Endodermal cell (in vitro differentiated cells): Measurements from ENCODE around the gene KIAA1958. TPM values are rescaled to one million over a fixed set of nuclear protein-coding genes. Genes with fewer than 3 reads are reported as not detected.

Source experiments
- DNase-seq: peaks from one replicate; pipeline ENCODE4 v3.0.0-alpha.2; 2017
- H3K27ac ChIP-seq: 2 replicates; pipeline ENCODE4 v1.5.1; 2013; ENCODE audit warnings: mild to moderate bottlenecking, low read depth, low read length, moderate library complexity
- H3K27me3 ChIP-seq: 2 replicates; pipeline ENCODE4 v1.6.1; 2013; ENCODE audit warnings: mild to moderate bottlenecking, low read length, moderate library complexity; ENCODE audit not compliant: insufficient read depth, control insufficient read depth, poor library complexity, severe bottlenecking
- H3K36me3 ChIP-seq: 2 replicates; pipeline ENCODE4 v1.7.0; 2013; ENCODE audit warnings: mild to moderate bottlenecking, low read length, moderate library complexity; ENCODE audit not compliant: control insufficient read depth, insufficient read depth
- H3K4me1 ChIP-seq: one replicate; pipeline ENCODE4 v1.7.0; 2013; ENCODE audit warnings: low read length; ENCODE audit not compliant: control insufficient read depth, insufficient read depth
- H3K4me3 ChIP-seq: 2 replicates; pipeline ENCODE4 v1.5.1; 2013; ENCODE audit warnings: mild to moderate bottlenecking, low read length, moderate library complexity
- H3K9ac ChIP-seq: 2 replicates; pipeline ENCODE4 v1.6.1; 2013; ENCODE audit warnings: mild to moderate bottlenecking, low read length, moderate library complexity; ENCODE audit not compliant: poor library complexity, severe bottlenecking; ENCODE audit errors: extremely low read depth
- H3K9me3 ChIP-seq: 2 replicates; pipeline ENCODE4 v1.6.1; 2013; ENCODE audit warnings: mild to moderate bottlenecking, low read length, moderate library complexity; ENCODE audit not compliant: control insufficient read depth
- H3K27ac Mint-ChIP-seq: 2 replicates; pipeline ENCODE4 v1.8.0; 2020; ENCODE audit warnings: mixed read lengths
- H3K27me3 Mint-ChIP-seq: 2 replicates; pipeline ENCODE4 v1.8.0; 2021; ENCODE audit warnings: mild to moderate bottlenecking, mixed read lengths; ENCODE audit not compliant: insufficient read depth
- H3K36me3 Mint-ChIP-seq: 2 replicates; pipeline ENCODE4 v1.8.0; 2020; ENCODE audit warnings: low read depth, mixed read lengths
- H3K4me1 Mint-ChIP-seq: 2 replicates; pipeline ENCODE4 v1.8.0; 2020; ENCODE audit warnings: mixed read lengths
- H3K4me3 Mint-ChIP-seq: 2 replicates; pipeline ENCODE4 v1.8.0; 2020; ENCODE audit warnings: mild to moderate bottlenecking, moderate library complexity, mixed read lengths
- H3K9me3 Mint-ChIP-seq: 2 replicates; pipeline ENCODE4 v1.8.0; 2020; ENCODE audit warnings: mild to moderate bottlenecking, mixed read lengths
- WGBS, 2 experiments: methylation state at CpG; one replicate each; pipeline versions ENCODE4 v1.1.5 to v1.1.7; 2013; ENCODE audit warnings: missing lambda C conversion rate in 2 of 2, mixed read lengths in 1 of 2; ENCODE audit not compliant: insufficient coverage in 1 of 2, insufficient read length in 1 of 2; 5-methylcytosine and 5-hydroxymethylcytosine counted together
- total RNA-seq, 2 donors: library from RNA; stranded (reverse); fragmentation: NEBNext Ultra II Directional in 1 of 2; extraction: Animal tissue kit (Norgen Biotek cat#: 25700) in 1 of 2; gene quantifications; 2 replicates in 1 of 2; 3 replicates in 1 of 2; pipeline ENCODE4 v1.2.1, GENCODE V29; 2021
- TF ChIP-seq, protein P1 (sequence below): fragments of 200-600 bp; sonication (generic); conservative IDR thresholded peaks from 2 replicates; pipeline ENCODE4 v1.5.0; 2021; ENCODE audit warnings: antibody characterized with exemption, mild to moderate bottlenecking

Gene KIAA1958
- total RNA-seq, 2 donors from 2014 or later: 44.6 to 50.9 TPM

DNA sequence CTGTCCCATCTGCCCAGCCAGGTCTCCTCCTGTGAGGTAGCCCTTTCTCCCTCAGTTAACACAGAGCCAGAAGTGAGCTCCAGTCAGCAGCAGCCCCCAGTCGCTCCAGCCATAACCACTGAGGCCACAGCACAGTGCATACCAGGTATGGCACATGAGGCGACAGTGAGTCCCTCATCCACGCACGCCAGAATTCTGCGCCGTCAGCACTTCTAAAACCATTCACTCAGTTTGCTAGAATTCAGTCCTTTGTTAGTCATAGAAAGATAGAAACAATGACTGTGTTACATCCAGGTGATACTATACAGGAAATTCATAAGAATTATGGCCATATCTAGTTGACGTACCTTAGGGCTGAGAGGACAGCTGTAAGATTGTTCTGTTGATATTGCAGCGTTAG lies 88.5 kb downstream of the KIAA1958 start:
- Mint-ChIP-seq H3K27me3 (no peaks in the 10 kb centered on the region), H3K9me3 (no peaks in the 10 kb centered on the region), H3K36me3 (peaks cover 20% of the 10 kb centered on the region), H3K4me1 (peaks cover 23% of the 10 kb centered on the region), H3K27ac (peak overlapping the region; percentile 10), H3K4me3 (no peak overlapping the region)
- Histone ChIP-seq H3K4me1 (peaks cover 6% of the 10 kb centered on the region), H3K4me3 (no peak overlapping the region), H3K9me3 (no peaks in the 10 kb centered on the region), H3K27me3 (no peaks in the 10 kb centered on the region), H3K27ac (no peak overlapping the region), H3K9ac (no peak overlapping the region), H3K36me3 (peaks cover 22% of the 10 kb centered on the region)
- TF ChIP-seq, protein P1, sequence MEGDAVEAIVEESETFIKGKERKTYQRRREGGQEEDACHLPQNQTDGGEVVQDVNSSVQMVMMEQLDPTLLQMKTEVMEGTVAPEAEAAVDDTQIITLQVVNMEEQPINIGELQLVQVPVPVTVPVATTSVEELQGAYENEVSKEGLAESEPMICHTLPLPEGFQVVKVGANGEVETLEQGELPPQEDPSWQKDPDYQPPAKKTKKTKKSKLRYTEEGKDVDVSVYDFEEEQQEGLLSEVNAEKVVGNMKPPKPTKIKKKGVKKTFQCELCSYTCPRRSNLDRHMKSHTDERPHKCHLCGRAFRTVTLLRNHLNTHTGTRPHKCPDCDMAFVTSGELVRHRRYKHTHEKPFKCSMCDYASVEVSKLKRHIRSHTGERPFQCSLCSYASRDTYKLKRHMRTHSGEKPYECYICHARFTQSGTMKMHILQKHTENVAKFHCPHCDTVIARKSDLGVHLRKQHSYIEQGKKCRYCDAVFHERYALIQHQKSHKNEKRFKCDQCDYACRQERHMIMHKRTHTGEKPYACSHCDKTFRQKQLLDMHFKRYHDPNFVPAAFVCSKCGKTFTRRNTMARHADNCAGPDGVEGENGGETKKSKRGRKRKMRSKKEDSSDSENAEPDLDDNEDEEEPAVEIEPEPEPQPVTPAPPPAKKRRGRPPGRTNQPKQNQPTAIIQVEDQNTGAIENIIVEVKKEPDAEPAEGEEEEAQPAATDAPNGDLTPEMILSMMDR: no peak
- DNase-seq: no peak
- WGBS, 2 experiments: 96 to 98% methylated on average over 4 to 8 of the region's 8 CpGs

DNA sequence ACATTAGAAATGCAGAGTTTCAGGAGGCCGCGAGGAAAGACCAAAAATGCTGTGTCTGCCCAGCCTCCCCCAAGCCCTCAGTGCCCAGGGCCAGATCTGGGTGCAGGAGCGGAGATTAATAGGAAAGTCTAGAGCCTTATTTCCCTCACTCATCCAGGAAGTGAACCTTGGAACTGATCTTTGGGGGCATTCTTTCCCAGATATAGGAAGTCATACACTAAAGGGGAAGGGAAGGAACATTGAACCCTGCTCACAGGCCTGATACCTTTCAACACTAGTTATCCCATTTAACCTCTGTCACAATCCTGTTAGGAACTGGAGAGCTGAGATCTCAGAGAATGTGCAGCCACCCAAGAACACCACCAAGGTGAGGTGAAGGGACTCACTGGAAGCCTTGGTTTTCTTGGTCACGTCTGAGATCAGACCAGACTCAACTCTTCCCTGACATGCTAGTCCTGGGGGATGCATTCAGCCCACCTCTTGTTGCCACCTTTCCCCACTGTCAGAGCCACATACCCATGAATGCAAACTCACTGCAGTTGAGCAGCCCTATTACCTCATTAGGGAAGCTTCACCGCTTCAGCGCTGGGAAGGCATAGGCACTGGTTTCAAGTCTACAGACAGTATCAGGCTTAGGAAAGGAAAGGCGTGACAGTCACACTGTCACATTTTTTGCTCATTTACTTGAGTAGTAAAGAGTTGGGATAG lies 95.0 kb downstream of the KIAA1958 start:
- H3K27me3 ChIP-seq: no peaks in the 10 kb centered on the region
- WGBS, 2 experiments: 93 to 94% methylated on average over 5 to 7 of the region's 7 CpGs
- H3K9me3 ChIP-seq: no peaks in the 10 kb centered on the region
- no peaks in the 10 kb centered on the region for H3K27me3 Mint-ChIP-seq
- H3K36me3 ChIP-seq: peaks cover 1% of the 10 kb centered on the region
- TF ChIP-seq, protein P1: no peak
- peak overlapping the region; percentile 60 for H3K27ac Mint-ChIP-seq
- no peak for DNase-seq
- H3K9ac ChIP-seq: no peak overlapping the region
- peaks cover 26% of the 10 kb centered on the region for H3K4me1 Mint-ChIP-seq
- H3K4me3 Mint-ChIP-seq: no peak overlapping the region
- peaks cover 1% of the 10 kb centered on the region for H3K36me3 Mint-ChIP-seq
- H3K4me1 ChIP-seq: peaks cover 17% of the 10 kb centered on the region
- H3K4me3 ChIP-seq: no peak overlapping the region
- H3K9me3 Mint-ChIP-seq: no peaks in the 10 kb centered on the region
- H3K27ac ChIP-seq: no peak overlapping the region

GRCh38 chr9:112582371-112583262 lies 96.0 kb downstream of the KIAA1958 start:
- TF ChIP-seq, protein P1: no peak
- no peak overlapping the region for H3K27ac ChIP-seq
- Mint-ChIP-seq H3K36me3 (no peaks in the 10 kb centered on the region), H3K27me3 (no peaks in the 10 kb centered on the region), H3K4me3 (no peak overlapping the region), H3K9me3 (no peaks in the 10 kb centered on the region), H3K4me1 (peaks cover 29% of the 10 kb centered on the region), H3K27ac (peak overlapping the region; percentile 28)
- peaks cover 17% of the 10 kb centered on the region for H3K4me1 ChIP-seq
- H3K9ac ChIP-seq: no peak overlapping the region
- DNase-seq: no peak
- H3K4me3 ChIP-seq: peak overlapping the region; percentile 13
- 65 to 88% methylated on average over 6 to 7 of the region's 7 CpGs for WGBS, 2 experiments
- no peaks in the 10 kb centered on the region for H3K9me3 ChIP-seq
- no peaks in the 10 kb centered on the region for H3K27me3 ChIP-seq
- H3K36me3 ChIP-seq: no peaks in the 10 kb centered on the region
